Measurements from ENCODE around the gene CHD1.
A peak's percentile ranks its signal among the peaks of the same experiment; 100 is the strongest.

The CHD1 gene

GRCh38 chr5:98880598-98880997 lies 48.2 kb downstream of the CHD1 start:
- no peak overlapping the region for H3K4me3 ChIP-seq (ENCODE audit: low read depth, low read length)
- TF ChIP-seq CTCF (IDR thresholded peaks at IDR 0.05; ENCODE audit: low read depth, low read length, missing control alignments): no peak
- in situ Hi-C loops (cut with HindIII; ENCODE audit: low sequenced_read_pairs): no loop called here
- no peak for DNase-seq (ENCODE audit: low read depth)

GRCh38 chr5:98880151-98880550 lies 48.7 kb downstream of the CHD1 start:
- no peak overlapping the region for H3K4me3 ChIP-seq (ENCODE audit: low read depth, low read length)
- DNase-seq (ENCODE audit: low read depth): no peak
- TF ChIP-seq CTCF (IDR thresholded peaks at IDR 0.05; ENCODE audit: low read depth, low read length, missing control alignments): no peak
- in situ Hi-C loops (cut with HindIII; ENCODE audit: low sequenced_read_pairs): no loop called here

- DNase-seq (ENCODE audit: low read depth): no peak
- TF ChIP-seq CTCF (IDR thresholded peaks at IDR 0.05; ENCODE audit: low read depth, low read length, missing control alignments): no peak
- no peak overlapping the region for H3K4me3 ChIP-seq (ENCODE audit: low read depth, low read length)
- in situ Hi-C loops (cut with HindIII; ENCODE audit: low sequenced_read_pairs): no loop called here
Measured at GRCh38 chr5:98877600-98877999, 51.2 kb downstream of the CHD1 start.

- DNase-seq (ENCODE audit: low read depth): no peak
- no peak for TF ChIP-seq CTCF (IDR thresholded peaks at IDR 0.05; ENCODE audit: low read depth, low read length, missing control alignments)
- H3K4me3 ChIP-seq (ENCODE audit: low read depth, low read length): no peak overlapping the region
- in situ Hi-C loops (cut with HindIII; ENCODE audit: low sequenced_read_pairs): no loop called here
Measured at GRCh38 chr5:98872674-98873073, 56.1 kb downstream of the CHD1 start.

- DNase-seq (ENCODE audit: low read depth): peak; percentile 12
- in situ Hi-C loops (cut with HindIII; ENCODE audit: low sequenced_read_pairs): no loop called here
- TF ChIP-seq CTCF (IDR thresholded peaks at IDR 0.05; ENCODE audit: low read depth, low read length, missing control alignments): no peak
- H3K4me3 ChIP-seq (ENCODE audit: low read depth, low read length): no peak overlapping the region
Measured at GRCh38 chr5:98865690-98866089, 63.1 kb downstream of the CHD1 start.

- in situ Hi-C loops (cut with HindIII; ENCODE audit: low sequenced_read_pairs): no loop called here
- DNase-seq (ENCODE audit: low read depth): no peak
- no peak overlapping the region for H3K4me3 ChIP-seq (ENCODE audit: low read depth, low read length)
- no peak for TF ChIP-seq CTCF (IDR thresholded peaks at IDR 0.05; ENCODE audit: low read depth, low read length, missing control alignments)
Measured at GRCh38 chr5:98847054-98847453, 81.8 kb downstream of the CHD1 start.

GRCh38 chr5:98846520-98846919 lies 82.3 kb downstream of the CHD1 start:
- no peak for DNase-seq (ENCODE audit: low read depth)
- in situ Hi-C loops (cut with HindIII; ENCODE audit: low sequenced_read_pairs): no loop called here

More at GRCh38 chr5:98846520-98846919, 82.3 kb downstream of the CHD1 start:
- H3K4me3 ChIP-seq (ENCODE audit: low read depth, low read length): no peak overlapping the region
- TF ChIP-seq CTCF (IDR thresholded peaks at IDR 0.05; ENCODE audit: low read depth, low read length, missing control alignments): no peak

All from astrocyte of the cerebellum (primary cell).